Progenitor cell of endocrine pancreas (in vitro differentiated cells): ENCODE results near the gene PRPF6. TPM values are rescaled to one million over a fixed set of nuclear protein-coding genes. Genes with fewer than 3 reads are reported as not detected.
A peak's percentile ranks its signal among the peaks of the same experiment; 100 is the strongest.

Experiments used
- DNase-seq: peaks from one replicate; pipeline ENCODE4 v3.0.0; 2021; ENCODE audit warnings: low spot score; ENCODE audit not compliant: unreplicated experiment
- H3K27ac Mint-ChIP-seq: 2 replicates; pipeline ENCODE4 v1.8.0; 2021; ENCODE audit warnings: mild to moderate bottlenecking, moderate library complexity, mixed read lengths
- H3K27me3 Mint-ChIP-seq: 2 replicates; pipeline ENCODE4 v1.8.0; 2021; ENCODE audit warnings: mixed read lengths
- H3K36me3 Mint-ChIP-seq: 2 replicates; pipeline ENCODE4 v1.8.0; 2022; ENCODE audit warnings: mixed read lengths; ENCODE audit not compliant: insufficient read depth
- H3K4me1 Mint-ChIP-seq: 2 replicates; pipeline ENCODE4 v1.8.0; 2021; ENCODE audit warnings: low read depth, mixed read lengths
- H3K4me3 Mint-ChIP-seq: 2 replicates; pipeline ENCODE4 v1.8.0; 2021; ENCODE audit warnings: low read depth, mild to moderate bottlenecking, moderate library complexity, mixed read lengths
- H3K9me3 Mint-ChIP-seq: 2 replicates; pipeline ENCODE4 v1.8.0; 2021; ENCODE audit warnings: low read depth, mixed read lengths
- total RNA-seq: library from RNA; stranded (reverse); gene quantifications from 2 replicates; pipeline ENCODE4 v1.2.1, GENCODE V29; 2021
- TF ChIP-seq, protein P1 (sequence below): fragments of 200-600 bp; sonication (generic); IDR thresholded peaks from one replicate; pipeline ENCODE4 v1.5.0; 2021; ENCODE audit warnings: antibody characterized with exemption, mild to moderate bottlenecking; ENCODE audit not compliant: unreplicated experiment

PRPF6 gene
- total RNA-seq, 1 donor from 2014 or later, result 76.4 TPM

DNA sequence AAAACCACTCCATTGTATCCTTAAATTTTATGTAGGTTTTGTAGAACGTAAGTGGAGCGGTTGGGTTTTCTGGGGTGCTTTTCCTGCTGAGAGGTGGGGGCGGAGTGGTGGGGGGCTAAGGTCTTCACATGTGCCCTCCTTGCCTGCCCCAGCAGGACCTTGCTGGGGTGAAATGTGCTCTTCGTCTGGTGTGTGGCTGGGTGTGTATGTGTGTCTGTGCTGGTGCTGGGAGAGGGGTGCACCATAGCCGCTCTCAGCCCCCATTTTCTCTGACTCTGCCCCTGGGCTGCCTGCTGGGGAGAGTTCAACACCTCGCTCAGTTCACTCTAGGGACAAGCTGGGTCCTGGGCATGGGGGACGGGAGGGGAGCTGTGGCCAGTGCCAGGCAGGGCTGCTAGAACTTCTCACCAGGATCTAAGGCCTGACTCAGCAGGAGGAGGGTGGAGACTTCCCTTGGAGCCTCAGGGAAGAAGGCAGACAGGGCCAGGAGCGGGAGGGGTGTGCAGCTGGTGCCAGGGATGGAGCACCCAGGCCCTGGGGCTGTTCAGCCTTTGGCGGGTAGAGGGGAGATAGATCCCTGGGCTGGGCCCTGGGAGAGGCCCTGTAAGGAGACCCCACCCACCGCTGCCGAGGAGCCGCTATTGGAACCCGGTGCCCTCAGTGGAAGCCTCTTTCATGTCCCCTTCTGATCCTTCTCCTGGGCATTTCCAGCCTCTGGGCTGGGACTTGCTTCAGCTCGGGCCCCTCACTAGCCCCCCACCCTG is 63.7 kb downstream of the PRPF6 start:
- DNase-seq, result no peak
- Mint-ChIP-seq H3K4me3 (no peak overlapping the region), H3K27ac (no peak overlapping the region), H3K27me3 (peaks cover 55% of the 10 kb centered on the region), H3K9me3 (no peaks in the 10 kb centered on the region), H3K36me3 (no peaks in the 10 kb centered on the region), H3K4me1 (no peaks in the 10 kb centered on the region)
- TF ChIP-seq, protein P1, sequence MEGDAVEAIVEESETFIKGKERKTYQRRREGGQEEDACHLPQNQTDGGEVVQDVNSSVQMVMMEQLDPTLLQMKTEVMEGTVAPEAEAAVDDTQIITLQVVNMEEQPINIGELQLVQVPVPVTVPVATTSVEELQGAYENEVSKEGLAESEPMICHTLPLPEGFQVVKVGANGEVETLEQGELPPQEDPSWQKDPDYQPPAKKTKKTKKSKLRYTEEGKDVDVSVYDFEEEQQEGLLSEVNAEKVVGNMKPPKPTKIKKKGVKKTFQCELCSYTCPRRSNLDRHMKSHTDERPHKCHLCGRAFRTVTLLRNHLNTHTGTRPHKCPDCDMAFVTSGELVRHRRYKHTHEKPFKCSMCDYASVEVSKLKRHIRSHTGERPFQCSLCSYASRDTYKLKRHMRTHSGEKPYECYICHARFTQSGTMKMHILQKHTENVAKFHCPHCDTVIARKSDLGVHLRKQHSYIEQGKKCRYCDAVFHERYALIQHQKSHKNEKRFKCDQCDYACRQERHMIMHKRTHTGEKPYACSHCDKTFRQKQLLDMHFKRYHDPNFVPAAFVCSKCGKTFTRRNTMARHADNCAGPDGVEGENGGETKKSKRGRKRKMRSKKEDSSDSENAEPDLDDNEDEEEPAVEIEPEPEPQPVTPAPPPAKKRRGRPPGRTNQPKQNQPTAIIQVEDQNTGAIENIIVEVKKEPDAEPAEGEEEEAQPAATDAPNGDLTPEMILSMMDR, result no peak

DNA sequence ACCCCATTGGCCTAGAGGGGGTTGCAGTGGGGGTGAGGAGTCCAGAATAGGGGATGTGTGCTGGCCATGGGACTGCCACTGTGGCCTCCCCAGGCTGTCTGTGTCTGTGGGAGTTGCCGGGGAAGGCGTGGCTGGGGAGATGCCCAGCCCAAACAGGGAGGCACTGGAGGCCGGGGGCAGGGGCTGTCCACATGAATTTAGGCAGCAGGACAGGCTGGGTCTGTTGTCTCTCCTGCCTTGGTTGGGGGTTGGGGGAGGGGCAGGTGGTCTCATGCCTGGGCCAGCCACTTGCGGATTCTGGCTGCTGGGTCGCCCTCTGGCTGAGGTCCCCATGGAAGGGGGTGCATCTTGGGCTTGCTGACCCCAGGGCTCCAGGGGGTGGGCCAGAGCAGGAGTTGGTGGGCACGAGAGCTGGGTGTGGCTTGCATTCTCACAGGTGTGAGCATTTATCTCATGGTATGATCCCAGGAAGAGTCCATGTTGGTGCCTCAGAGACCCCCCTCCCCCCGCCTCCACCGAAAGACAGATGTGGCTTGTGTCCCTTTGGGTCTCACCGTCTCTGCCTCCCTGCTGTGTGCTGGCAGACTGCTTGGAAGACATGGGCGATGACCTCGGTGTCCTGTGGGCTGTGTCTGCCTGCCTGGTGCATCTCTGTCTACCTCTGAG is 64.5 kb downstream of the PRPF6 start:
- H3K27ac Mint-ChIP-seq, result no peak overlapping the region
- no peaks in the 10 kb centered on the region for H3K4me1 Mint-ChIP-seq
- H3K36me3 Mint-ChIP-seq, result no peaks in the 10 kb centered on the region
- TF ChIP-seq, protein P1, result no peak
- H3K27me3 Mint-ChIP-seq, result peaks cover 55% of the 10 kb centered on the region
- no peak overlapping the region for H3K4me3 Mint-ChIP-seq
- no peak for DNase-seq
- no peaks in the 10 kb centered on the region for H3K9me3 Mint-ChIP-seq

DNA sequence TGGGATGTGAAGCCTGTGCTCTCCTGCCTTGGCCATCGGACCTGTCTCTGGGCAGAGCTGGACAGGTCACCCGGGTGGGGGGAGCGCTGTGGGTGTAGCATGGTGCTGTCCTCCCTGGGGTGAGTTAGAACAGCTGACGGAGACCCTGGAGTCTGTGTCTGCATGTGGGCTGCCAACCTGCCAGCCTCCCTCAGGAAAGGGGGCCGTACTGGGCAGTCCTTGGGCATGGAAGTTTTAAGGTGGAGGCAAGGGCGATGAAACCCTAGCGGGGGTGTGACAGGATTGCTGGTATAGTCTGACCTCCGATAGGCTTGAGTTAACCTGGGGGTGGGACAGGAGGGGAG is 66.1 kb downstream of the PRPF6 start:
- Mint-ChIP-seq H3K27me3 (peaks cover 59% of the 10 kb centered on the region), H3K36me3 (no peaks in the 10 kb centered on the region), H3K4me3 (no peak overlapping the region), H3K9me3 (no peaks in the 10 kb centered on the region), H3K27ac (no peak overlapping the region), H3K4me1 (no peaks in the 10 kb centered on the region)
- TF ChIP-seq, protein P1, result no peak
- DNase-seq, result no peak

DNA sequence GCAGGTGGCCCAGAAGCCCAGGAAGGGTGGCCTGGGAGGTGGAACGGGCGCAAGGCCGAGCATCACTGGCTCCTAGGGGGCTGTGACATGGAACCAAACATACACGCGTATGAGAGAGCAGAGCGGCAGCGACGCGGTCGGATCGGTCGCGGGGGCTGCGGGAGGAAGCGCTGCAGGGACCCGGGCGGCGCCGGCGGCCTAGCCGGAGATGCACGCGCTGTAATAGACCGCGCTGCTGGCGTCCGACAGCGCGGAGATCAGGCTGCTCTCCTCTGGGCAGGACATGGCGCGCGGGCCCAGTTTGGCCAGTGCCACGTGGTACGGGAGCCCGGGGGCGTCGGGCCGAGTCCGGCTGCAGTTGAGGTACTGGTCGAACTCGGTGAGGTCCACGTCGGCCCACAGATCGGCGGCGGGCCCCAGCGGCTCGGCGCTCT is 67.1 kb downstream of the PRPF6 start:
- Mint-ChIP-seq H3K9me3 (no peaks in the 10 kb centered on the region), H3K4me3 (no peak overlapping the region), H3K27me3 (peaks cover 65% of the 10 kb centered on the region), H3K36me3 (no peaks in the 10 kb centered on the region), H3K4me1 (no peaks in the 10 kb centered on the region), H3K27ac (no peak overlapping the region)
- no peak for DNase-seq
- TF ChIP-seq, protein P1, result no peak

DNA sequence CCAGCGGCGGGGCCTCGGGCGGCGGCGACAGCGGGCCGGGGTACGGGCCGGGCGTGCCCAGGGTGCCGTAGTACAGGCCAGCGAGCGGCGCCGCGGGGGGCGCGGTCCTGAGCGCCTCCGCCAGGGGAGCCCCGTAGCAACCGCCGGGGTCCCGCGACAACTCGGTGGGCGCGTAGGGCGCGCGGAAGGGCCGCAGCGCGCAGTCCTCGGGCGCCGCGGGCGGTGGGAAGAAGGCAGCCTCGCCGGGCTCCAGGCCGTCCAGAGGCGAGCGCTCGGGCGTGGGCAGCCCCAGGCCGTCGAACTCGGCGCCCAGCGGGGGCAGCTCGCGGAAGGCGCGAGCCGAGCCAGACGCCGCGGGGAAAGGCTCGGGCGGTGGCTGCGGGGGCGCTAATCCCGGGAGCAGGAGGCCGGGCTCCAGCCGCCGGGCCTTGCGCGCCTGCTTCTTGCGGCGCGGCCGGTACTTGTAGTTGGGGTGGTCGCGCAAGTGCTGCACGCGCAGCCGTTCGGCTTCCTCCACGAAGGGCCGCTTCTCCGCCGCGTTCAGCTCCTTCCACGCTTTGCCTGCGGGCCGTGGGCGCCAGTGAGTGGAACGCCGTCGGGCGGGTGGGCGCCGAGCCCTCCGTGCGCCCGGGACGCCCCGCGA is 67.6 kb downstream of the PRPF6 start:
- Mint-ChIP-seq H3K9me3 (no peaks in the 10 kb centered on the region), H3K27me3 (peaks cover 68% of the 10 kb centered on the region), H3K27ac (no peak overlapping the region), H3K36me3 (no peaks in the 10 kb centered on the region), H3K4me1 (no peaks in the 10 kb centered on the region), H3K4me3 (no peak overlapping the region)
- TF ChIP-seq, protein P1, result peak; percentile 3
- DNase-seq, result no peak
